ENCODE measurements around the gene AHCYL1.

GRCh38 chr1:109997867-109998229, 13.3 kb downstream of the AHCYL1 start:
- TF ChIP-seq CTCF (IDR thresholded peaks at IDR 0.05; ENCODE audit: insufficient read depth, low read length) (no peak), POLR2AphosphoS5 (IDR thresholded peaks at IDR 0.05; ENCODE audit: low read depth) (no peak)
